ENCODE data around the gene SLC2A5. TPM values are rescaled to one million over a fixed set of nuclear protein-coding genes. Genes with fewer than 3 reads are reported as not detected.

Gene SLC2A5
- total RNA-seq, 1 experiment from 2014 or later = 0.70 TPM

- no peaks in the 10 kb centered on the region for H3K9me3 Mint-ChIP-seq (ENCODE audit: unreplicated experiment)
- no peaks in the 10 kb centered on the region for H3K36me3 ChIP-seq (ENCODE audit: control insufficient read depth, insufficient read depth, low read length)
- peaks cover 16% of the 10 kb centered on the region for H3K4me1 Mint-ChIP-seq (ENCODE audit: low read depth, unreplicated experiment)
- ChIA-PET CTCF (no interaction called here), POLR2A (no interaction called here)
- H3K27me3 Mint-ChIP-seq (ENCODE audit: insufficient read depth, unreplicated experiment) = no peaks in the 10 kb centered on the region
- no peak overlapping the region for H3K27ac Mint-ChIP-seq (ENCODE audit: unreplicated experiment)
- no peak overlapping the region for H3K4me3 ChIP-seq (ENCODE audit: low read depth, low read length)
- no peaks in the 10 kb centered on the region for H3K27me3 ChIP-seq (replicated peaks; ENCODE audit: control insufficient read depth, insufficient read depth, low read length)
- no TSS peak for BruUV-seq (replicated peaks)
- H3K4me3 Mint-ChIP-seq (ENCODE audit: unreplicated experiment) = no peak overlapping the region
- H3K36me3 Mint-ChIP-seq (ENCODE audit: insufficient read depth, unreplicated experiment) = no peaks in the 10 kb centered on the region
- intact Hi-C loops (cut with micrococcal nuclease; ENCODE audit: unreplicated experiment) = no loop called here
- no peak for DNase-seq
- TF ChIP-seq CTCF (IDR thresholded peaks at IDR 0.05; ENCODE audit: insufficient read depth in 1 of 2, low read depth in 1 of 2, low read length in 1 of 2, severe bottlenecking in 1 of 2, unreplicated experiment in 1 of 2) = no peak
- H3K9me3 ChIP-seq = no peaks in the 10 kb centered on the region
- H3K4me1 ChIP-seq = peaks cover 44% of the 10 kb centered on the region
Measured at GRCh38 chr1:9080705-9081291, 11.4 kb upstream of the SLC2A5 start.

GRCh38 chr1:9079988-9080704 is 10.7 kb upstream of the SLC2A5 start:
- Mint-ChIP-seq H3K9me3 (ENCODE audit: unreplicated experiment) (no peaks in the 10 kb centered on the region), H3K36me3 (ENCODE audit: insufficient read depth, unreplicated experiment) (no peaks in the 10 kb centered on the region), H3K27ac (ENCODE audit: unreplicated experiment) (peak overlapping the region; percentile 59), H3K27me3 (ENCODE audit: insufficient read depth, unreplicated experiment) (no peaks in the 10 kb centered on the region), H3K4me1 (ENCODE audit: low read depth, unreplicated experiment) (peaks cover 10% of the 10 kb centered on the region), H3K4me3 (ENCODE audit: unreplicated experiment) (no peak overlapping the region)
- Histone ChIP-seq H3K36me3 (ENCODE audit: control insufficient read depth, insufficient read depth, low read length) (no peaks in the 10 kb centered on the region), H3K27me3 (replicated peaks; ENCODE audit: control insufficient read depth, insufficient read depth, low read length) (no peaks in the 10 kb centered on the region), H3K9me3 (no peaks in the 10 kb centered on the region), H3K4me1 (peaks cover 37% of the 10 kb centered on the region), H3K4me3 (ENCODE audit: low read depth, low read length) (no peak overlapping the region)
- intact Hi-C loops (cut with micrococcal nuclease; ENCODE audit: unreplicated experiment) = no loop called here
- DNase-seq = no peak
- POLR2A ChIA-PET = no interaction called here
- no peak for TF ChIP-seq CTCF (IDR thresholded peaks at IDR 0.05; ENCODE audit: insufficient read depth in 1 of 2, low read depth in 1 of 2, low read length in 1 of 2, severe bottlenecking in 1 of 2, unreplicated experiment in 1 of 2)
- CTCF ChIA-PET = no interaction called here
- BruUV-seq (replicated peaks) = no TSS peak

GRCh38 chr1:9078752-9079500 is 9.5 kb upstream of the SLC2A5 start:
- ChIA-PET POLR2A (interaction anchor here (0.6 kb wide), 1 partner anchor 25 kb away, joined by 5 read pairs; no protein-coding TSS in a partner anchor), CTCF (no interaction called here)
- TF ChIP-seq CTCF (IDR thresholded peaks at IDR 0.05; ENCODE audit: insufficient read depth in 1 of 2, low read depth in 1 of 2, low read length in 1 of 2, severe bottlenecking in 1 of 2, unreplicated experiment in 1 of 2) = no peak
- DNase-seq = peak; percentile 10 to 74
- H3K9me3 Mint-ChIP-seq (ENCODE audit: unreplicated experiment) = no peaks in the 10 kb centered on the region
- peak overlapping the region; percentile 24 for H3K4me3 Mint-ChIP-seq (ENCODE audit: unreplicated experiment)
- peaks cover 6% of the 10 kb centered on the region for H3K4me1 Mint-ChIP-seq (ENCODE audit: low read depth, unreplicated experiment)
- H3K27me3 ChIP-seq (replicated peaks; ENCODE audit: control insufficient read depth, insufficient read depth, low read length) = no peaks in the 10 kb centered on the region
- H3K27ac Mint-ChIP-seq (ENCODE audit: unreplicated experiment) = peak overlapping the region; percentile 59
- no peaks in the 10 kb centered on the region for H3K36me3 Mint-ChIP-seq (ENCODE audit: insufficient read depth, unreplicated experiment)
- H3K4me1 ChIP-seq = peaks cover 28% of the 10 kb centered on the region
- intact Hi-C loops (cut with micrococcal nuclease; ENCODE audit: unreplicated experiment) = no loop called here
- BruUV-seq (replicated peaks) = no TSS peak
- H3K36me3 ChIP-seq (ENCODE audit: control insufficient read depth, insufficient read depth, low read length) = no peaks in the 10 kb centered on the region
- no peaks in the 10 kb centered on the region for H3K9me3 ChIP-seq
- H3K27me3 Mint-ChIP-seq (ENCODE audit: insufficient read depth, unreplicated experiment) = no peaks in the 10 kb centered on the region
- H3K4me3 ChIP-seq (ENCODE audit: low read depth, low read length) = no peak overlapping the region
